ENCODE results near the gene ASCL5. TPM values are rescaled to one million over a fixed set of nuclear protein-coding genes. Genes with fewer than 3 reads are reported as not detected.

Gene ASCL5
- total and polyA plus RNA-seq, 8 donors, result 0.10 to 0.19 (median 0.18) TPM; not detected in 5

- no peak for DNase-seq
- WGBS, 5 donors, result 68 to 80% (median 72%) methylated on average over 5 of the region's 5 CpGs
- no peaks in the 10 kb centered on the region for H3K27me3 ChIP-seq
- TF ChIP-seq EP300 (IDR thresholded peaks at IDR 0.05) (no peak), POLR2A (IDR thresholded peaks at IDR 0.05) (no peak), POLR2AphosphoS5 (IDR thresholded peaks at IDR 0.05) (no peak), CTCF (IDR thresholded peaks at IDR 0.05) (no peak)
- H3K4me3 ChIP-seq, result no peak overlapping the region
- peaks cover 65 to 98% (median 95%) of the 10 kb centered on the region in 4 donors for H3K36me3 ChIP-seq
- intact Hi-C loops (cut with DNase I; ENCODE audit: low total_unique reads), result no loop called here
- H3K9me3 ChIP-seq, result no peaks in the 10 kb centered on the region
- H3K27ac ChIP-seq, result no peak overlapping the region
- peaks cover 0 to 5% (median 0%) of the 10 kb centered on the region in 4 donors for H3K4me1 ChIP-seq
Observed at GRCh38 chr1:201144701-201145100, 17.7 kb upstream of the ASCL5 start.

- 83 to 92% (median 91%) methylated on average over 18 of the region's 18 CpGs for WGBS, 5 donors
- H3K4me1 ChIP-seq, result peaks cover 0 to 5% (median 0%) of the 10 kb centered on the region in 4 donors
- no peak overlapping the region for H3K27ac ChIP-seq
- peaks cover 65 to 100% (median 98%) of the 10 kb centered on the region in 4 donors for H3K36me3 ChIP-seq
- no peak for TF ChIP-seq POLR2A (IDR thresholded peaks at IDR 0.05)
- no peak for TF ChIP-seq EP300 (IDR thresholded peaks at IDR 0.05)
- no peak for TF ChIP-seq CTCF (IDR thresholded peaks at IDR 0.05)
- TF ChIP-seq POLR2AphosphoS5 (IDR thresholded peaks at IDR 0.05), result no peak
- H3K9me3 ChIP-seq, result no peaks in the 10 kb centered on the region
- intact Hi-C loops (cut with DNase I; ENCODE audit: low total_unique reads), result no loop called here
- DNase-seq, result no peak
- no peak overlapping the region for H3K4me3 ChIP-seq
- H3K27me3 ChIP-seq, result no peaks in the 10 kb centered on the region
Observed at GRCh38 chr1:201143726-201144635, 17.0 kb upstream of the ASCL5 start.

GRCh38 chr1:201142849-201143725 lies 16.1 kb upstream of the ASCL5 start:
- H3K4me1 ChIP-seq, result peaks cover 3 to 13% (median 5%) of the 10 kb centered on the region in 4 donors
- H3K27me3 ChIP-seq, result no peaks in the 10 kb centered on the region
- H3K27ac ChIP-seq, result no peak overlapping the region
- peaks cover 62 to 93% (median 92%) of the 10 kb centered on the region in 4 donors for H3K36me3 ChIP-seq
- no peak for TF ChIP-seq EP300 (IDR thresholded peaks at IDR 0.05)
- no peak for TF ChIP-seq POLR2A (IDR thresholded peaks at IDR 0.05)
- no peak for TF ChIP-seq CTCF (IDR thresholded peaks at IDR 0.05)
- no peak for TF ChIP-seq POLR2AphosphoS5 (IDR thresholded peaks at IDR 0.05)
- DNase-seq, result no peak
- intact Hi-C loops (cut with DNase I; ENCODE audit: low total_unique reads), result no loop called here
- no peaks in the 10 kb centered on the region for H3K9me3 ChIP-seq
- no peak overlapping the region for H3K4me3 ChIP-seq
- 81 to 92% (median 88%) methylated on average over 13 to 16 of the region's 16 CpGs for WGBS, 5 donors
